Measurements from ENCODE around the gene C1QTNF3.

The C1QTNF3 gene

DNA sequence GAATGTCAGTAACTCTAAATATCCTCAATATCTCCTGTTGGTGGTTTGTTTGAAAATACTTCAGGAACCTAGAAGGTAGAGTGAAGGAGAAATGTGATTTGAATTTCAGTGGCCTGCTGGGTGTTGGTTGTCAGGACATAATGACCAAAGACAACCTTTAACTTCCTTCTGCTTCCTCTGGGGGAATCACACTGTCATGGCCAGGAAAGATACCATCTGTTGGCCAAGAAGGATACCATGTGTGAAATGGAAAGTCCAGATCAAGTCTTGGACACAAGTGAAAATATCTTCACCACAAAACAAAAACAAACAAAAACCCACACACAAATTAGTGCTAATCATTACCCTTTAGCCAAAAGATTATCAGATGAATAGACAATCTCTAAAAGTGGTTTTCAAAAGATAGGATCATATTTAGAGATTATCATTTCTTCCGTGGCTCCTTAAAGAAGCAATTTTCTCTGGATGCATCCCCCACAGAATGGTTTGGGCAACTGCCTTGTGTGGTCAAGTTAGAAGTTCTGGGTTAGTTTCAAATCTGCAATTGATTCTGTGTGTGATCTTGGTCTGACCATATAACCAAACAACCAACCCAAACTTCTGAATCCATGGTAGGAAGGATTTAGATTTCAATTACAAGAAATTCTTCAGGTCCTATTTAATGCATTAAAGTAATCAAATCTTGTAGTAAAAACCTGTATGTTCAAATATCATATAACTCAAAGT is 1.6 kb downstream of the C1QTNF3 start:
- ChIA-PET CTCF (no interaction called here), POLR2A (no interaction called here)
- DNase-seq: no peak
- peaks cover 4 to 17% (median 13%) of the 10 kb centered on the region in 4 experiments for H3K4me1 ChIP-seq (ENCODE audit: control extremely low read depth in 1 of 4, control insufficient read depth in 4 of 4, insufficient read depth in 4 of 4, low read length in 3 of 4)
- H3K36me3 ChIP-seq (ENCODE audit: control insufficient read depth in 4 of 4, insufficient read depth in 4 of 4, low read length in 3 of 4): peaks cover 0 to 6% (median 0%) of the 10 kb centered on the region in 4 experiments
- H3K27me3 ChIP-seq (replicated peaks in 2 of 5; ENCODE audit: control insufficient read depth in 4 of 5, insufficient read depth in 5 of 5, low read length in 4 of 5): no peaks in the 10 kb centered on the region
- H3K27ac ChIP-seq (ENCODE audit: insufficient read depth in 1 of 2, low read depth in 1 of 2, low read length in 2 of 2, poor library complexity in 1 of 2, severe bottlenecking in 2 of 2): no peak overlapping the region
- no peaks in the 10 kb centered on the region for H3K9me3 ChIP-seq (ENCODE audit: control extremely low read depth in 1 of 5, control insufficient read depth in 4 of 5, insufficient read depth in 2 of 5, low read depth in 1 of 5, low read length in 4 of 5)
- H3K4me3 ChIP-seq (ENCODE audit: control insufficient read depth in 1 of 7, extremely low read depth in 1 of 7, insufficient read depth in 4 of 7, low read depth in 2 of 7, low read length in 6 of 7): no peak overlapping the region
- no CpG with 5 or more reads among the region's 1 CpG for WGBS (ENCODE audit: insufficient coverage)

DNA sequence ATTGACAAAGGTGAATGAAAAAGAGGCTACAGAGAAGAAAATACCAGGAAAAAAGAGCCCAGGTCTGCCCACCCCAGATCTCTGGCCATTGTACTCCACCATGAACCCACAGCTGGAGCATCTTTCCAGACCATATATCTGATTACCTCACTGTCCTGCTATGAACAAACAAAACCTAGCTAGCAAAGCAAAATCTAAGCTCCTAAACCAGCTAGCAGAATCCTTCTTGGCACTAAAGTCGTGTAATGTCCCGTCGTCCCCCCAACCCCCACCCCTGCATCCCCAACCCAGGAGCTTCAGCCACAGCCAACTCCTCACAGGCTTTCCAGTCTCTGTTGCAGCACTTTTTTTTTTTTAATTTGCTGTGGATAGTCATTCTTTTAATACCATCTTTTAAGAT is 2.5 kb downstream of the C1QTNF3 start:
- H3K4me3 ChIP-seq (ENCODE audit: control insufficient read depth in 1 of 7, extremely low read depth in 1 of 7, insufficient read depth in 4 of 7, low read depth in 2 of 7, low read length in 6 of 7): no peak overlapping the region
- no peak for DNase-seq
- POLR2A ChIA-PET: no interaction called here
- 82% methylated on average over 3 of the region's 3 CpGs for WGBS (ENCODE audit: insufficient coverage)
- H3K27me3 ChIP-seq (replicated peaks in 2 of 5; ENCODE audit: control insufficient read depth in 4 of 5, insufficient read depth in 5 of 5, low read length in 4 of 5): no peaks in the 10 kb centered on the region
- H3K9me3 ChIP-seq (ENCODE audit: control extremely low read depth in 1 of 5, control insufficient read depth in 4 of 5, insufficient read depth in 2 of 5, low read depth in 1 of 5, low read length in 4 of 5): no peaks in the 10 kb centered on the region
- H3K27ac ChIP-seq (ENCODE audit: insufficient read depth in 1 of 2, low read depth in 1 of 2, low read length in 2 of 2, poor library complexity in 1 of 2, severe bottlenecking in 2 of 2): no peak overlapping the region
- CTCF ChIA-PET: no interaction called here
- peaks cover 4 to 17% (median 13%) of the 10 kb centered on the region in 4 experiments for H3K4me1 ChIP-seq (ENCODE audit: control extremely low read depth in 1 of 4, control insufficient read depth in 4 of 4, insufficient read depth in 4 of 4, low read length in 3 of 4)
- H3K36me3 ChIP-seq (ENCODE audit: control insufficient read depth in 4 of 4, insufficient read depth in 4 of 4, low read length in 3 of 4): peaks cover 3 to 6% (median 4%) of the 10 kb centered on the region in 4 experiments

DNA sequence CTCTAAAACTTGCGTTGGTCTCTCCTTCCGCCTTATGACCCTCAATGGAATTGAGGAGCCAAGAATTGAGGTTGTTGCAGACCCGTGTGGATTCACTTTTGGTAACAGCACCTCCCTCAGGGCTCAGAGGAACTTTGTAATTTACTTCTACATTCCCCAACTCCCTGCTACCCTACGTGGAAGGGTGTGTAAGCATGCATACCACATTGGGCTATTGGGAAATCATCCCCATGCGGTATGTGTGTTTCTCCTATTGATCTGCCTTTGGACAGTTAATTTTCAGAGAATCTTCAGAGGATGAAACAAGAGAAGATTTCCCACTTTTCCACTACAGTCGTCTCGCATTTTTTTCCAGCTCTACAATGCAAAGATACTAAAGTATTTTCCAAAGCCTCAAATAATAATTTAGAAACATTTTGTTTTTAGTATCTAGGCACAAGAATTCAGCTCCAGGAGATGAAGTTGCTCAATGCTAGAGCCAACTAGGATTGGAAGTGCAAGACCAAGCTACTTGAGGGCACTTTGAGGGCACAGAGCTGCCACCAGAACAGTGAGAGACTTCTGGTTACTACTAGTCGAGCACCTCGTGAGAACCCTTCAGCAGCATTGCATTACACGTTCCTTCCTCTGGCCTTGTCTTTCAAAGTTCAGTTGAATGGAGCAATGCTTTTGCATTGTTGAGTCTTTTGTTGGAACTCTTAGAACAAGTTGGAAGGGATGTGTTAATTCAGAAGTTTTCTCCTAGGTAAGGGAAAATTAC is 3.4 kb downstream of the C1QTNF3 start:
- CTCF ChIA-PET: no interaction called here
- Histone ChIP-seq H3K36me3 (ENCODE audit: control insufficient read depth in 4 of 4, insufficient read depth in 4 of 4, low read length in 3 of 4) (peaks cover 9 to 13% (median 12%) of the 10 kb centered on the region in 4 experiments), H3K9me3 (ENCODE audit: control extremely low read depth in 1 of 5, control insufficient read depth in 4 of 5, insufficient read depth in 2 of 5, low read depth in 1 of 5, low read length in 4 of 5) (no peaks in the 10 kb centered on the region), H3K27ac (ENCODE audit: insufficient read depth in 1 of 2, low read depth in 1 of 2, low read length in 2 of 2, poor library complexity in 1 of 2, severe bottlenecking in 2 of 2) (no peak overlapping the region), H3K4me3 (ENCODE audit: control insufficient read depth in 1 of 7, extremely low read depth in 1 of 7, insufficient read depth in 4 of 7, low read depth in 2 of 7, low read length in 6 of 7) (no peak overlapping the region), H3K4me1 (ENCODE audit: control extremely low read depth in 1 of 4, control insufficient read depth in 4 of 4, insufficient read depth in 4 of 4, low read length in 3 of 4) (peaks cover 4 to 17% (median 13%) of the 10 kb centered on the region in 4 experiments), H3K27me3 (replicated peaks in 2 of 5; ENCODE audit: control insufficient read depth in 4 of 5, insufficient read depth in 5 of 5, low read length in 4 of 5) (no peaks in the 10 kb centered on the region)
- WGBS (ENCODE audit: insufficient coverage): 99% methylated on average over 7 of the region's 10 CpGs
- DNase-seq: no peak
- POLR2A ChIA-PET: interaction anchor here (0.5 kb wide), 1 partner anchor 12 kb away, joined by 7 read pairs; no protein-coding TSS in a partner anchor

DNA sequence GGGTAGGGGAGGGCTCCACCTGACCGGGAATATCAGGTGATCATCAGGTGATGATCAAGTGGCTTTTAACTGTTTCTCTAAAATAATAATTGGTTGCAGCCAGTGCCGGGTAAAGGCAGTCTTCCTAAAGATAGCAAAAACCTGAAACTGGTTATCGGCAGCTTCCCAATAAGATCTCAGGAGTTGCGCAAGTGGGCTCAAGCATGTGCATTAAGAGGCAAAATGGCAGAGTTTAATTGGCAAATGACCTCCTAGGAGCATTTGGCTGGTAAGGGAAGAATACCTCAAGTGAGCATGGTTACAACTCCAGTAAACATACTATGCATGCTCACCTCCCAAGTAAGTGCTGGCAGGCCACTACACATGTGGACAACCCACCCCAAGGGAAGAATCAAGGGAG is 4.2 kb downstream of the C1QTNF3 start:
- peaks cover 12 to 19% (median 16%) of the 10 kb centered on the region in 4 experiments for H3K36me3 ChIP-seq (ENCODE audit: control insufficient read depth in 4 of 4, insufficient read depth in 4 of 4, low read length in 3 of 4)
- peaks cover 4 to 17% (median 13%) of the 10 kb centered on the region in 4 experiments for H3K4me1 ChIP-seq (ENCODE audit: control extremely low read depth in 1 of 4, control insufficient read depth in 4 of 4, insufficient read depth in 4 of 4, low read length in 3 of 4)

DNA sequence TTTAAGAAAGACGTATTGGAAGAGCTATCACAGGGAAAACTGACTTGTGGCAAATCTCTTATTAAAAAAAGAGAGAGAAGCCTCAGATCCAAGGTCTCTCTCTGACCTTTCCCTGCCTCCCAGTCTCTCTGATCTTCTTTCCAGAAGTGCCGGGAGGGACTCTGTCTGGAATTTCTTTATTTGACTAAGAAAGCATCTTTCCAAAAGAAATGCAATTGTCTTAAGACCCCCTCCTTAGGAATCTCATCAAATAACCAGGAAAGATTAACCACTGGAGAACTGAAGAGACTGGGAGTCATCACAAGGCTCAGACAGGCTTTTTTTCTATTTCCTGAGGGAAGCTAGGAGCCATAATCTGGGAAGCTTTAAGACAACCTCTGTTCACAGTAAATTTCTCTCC is 4.6 kb downstream of the C1QTNF3 start:
- WGBS (ENCODE audit: insufficient coverage): 100% methylated on average over 1 of the region's 2 CpGs
- H3K27me3 ChIP-seq (replicated peaks in 2 of 5; ENCODE audit: control insufficient read depth in 4 of 5, insufficient read depth in 5 of 5, low read length in 4 of 5): no peaks in the 10 kb centered on the region
- H3K4me1 ChIP-seq (ENCODE audit: control extremely low read depth in 1 of 4, control insufficient read depth in 4 of 4, insufficient read depth in 4 of 4, low read length in 3 of 4): peaks cover 4 to 13% (median 10%) of the 10 kb centered on the region in 4 experiments
- no peaks in the 10 kb centered on the region for H3K9me3 ChIP-seq (ENCODE audit: control extremely low read depth in 1 of 5, control insufficient read depth in 4 of 5, insufficient read depth in 2 of 5, low read depth in 1 of 5, low read length in 4 of 5)
- no peak overlapping the region for H3K4me3 ChIP-seq (ENCODE audit: control insufficient read depth in 1 of 7, extremely low read depth in 1 of 7, insufficient read depth in 4 of 7, low read depth in 2 of 7, low read length in 6 of 7)
- CTCF ChIA-PET: no interaction called here
- H3K36me3 ChIP-seq (ENCODE audit: control insufficient read depth in 4 of 4, insufficient read depth in 4 of 4, low read length in 3 of 4): peaks cover 12 to 21% (median 18%) of the 10 kb centered on the region in 4 experiments
- POLR2A ChIA-PET: no interaction called here
- no peak for DNase-seq
- no peak overlapping the region for H3K27ac ChIP-seq (ENCODE audit: insufficient read depth in 1 of 2, low read depth in 1 of 2, low read length in 2 of 2, poor library complexity in 1 of 2, severe bottlenecking in 2 of 2)

More for the DNA sequence above, 4.2 kb downstream of the C1QTNF3 start:
- POLR2A ChIA-PET: no interaction called here
- CTCF ChIA-PET: no interaction called here
- Histone ChIP-seq H3K9me3 (ENCODE audit: control extremely low read depth in 1 of 5, control insufficient read depth in 4 of 5, insufficient read depth in 2 of 5, low read depth in 1 of 5, low read length in 4 of 5) (no peaks in the 10 kb centered on the region), H3K27ac (ENCODE audit: insufficient read depth in 1 of 2, low read depth in 1 of 2, low read length in 2 of 2, poor library complexity in 1 of 2, severe bottlenecking in 2 of 2) (no peak overlapping the region), H3K27me3 (replicated peaks in 2 of 5; ENCODE audit: control insufficient read depth in 4 of 5, insufficient read depth in 5 of 5, low read length in 4 of 5) (no peaks in the 10 kb centered on the region), H3K4me3 (ENCODE audit: control insufficient read depth in 1 of 7, extremely low read depth in 1 of 7, insufficient read depth in 4 of 7, low read depth in 2 of 7, low read length in 6 of 7) (no peak overlapping the region)
- 100% methylated on average over 3 of the region's 4 CpGs for WGBS (ENCODE audit: insufficient coverage)
- DNase-seq: no peak

DNA sequence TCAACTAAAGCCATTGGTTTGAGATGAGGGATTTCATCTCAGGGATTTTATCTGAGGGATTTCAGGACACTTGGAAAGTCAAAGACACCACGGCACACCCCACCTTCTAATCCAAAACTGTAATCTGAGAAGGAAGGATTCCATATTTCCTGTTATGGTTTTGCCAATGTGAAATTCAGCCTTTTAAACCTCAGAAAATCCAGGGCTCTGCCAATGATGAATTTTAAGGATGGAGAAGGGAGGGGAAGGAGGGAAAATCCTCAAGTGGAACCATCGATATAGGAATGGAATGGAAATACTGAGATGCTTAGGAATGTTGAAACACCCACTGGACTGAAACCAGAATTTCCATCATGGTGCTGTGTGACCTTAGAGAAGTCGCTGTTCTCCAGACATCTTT is 5.3 kb downstream of the C1QTNF3 start:
- DNase-seq: no peak
- Histone ChIP-seq H3K27me3 (replicated peaks in 2 of 5; ENCODE audit: control insufficient read depth in 4 of 5, insufficient read depth in 5 of 5, low read length in 4 of 5) (no peaks in the 10 kb centered on the region), H3K4me1 (ENCODE audit: control extremely low read depth in 1 of 4, control insufficient read depth in 4 of 4, insufficient read depth in 4 of 4, low read length in 3 of 4) (peaks cover under 1 to 6% (median 5%) of the 10 kb centered on the region in 4 experiments), H3K27ac (ENCODE audit: insufficient read depth in 1 of 2, low read depth in 1 of 2, low read length in 2 of 2, poor library complexity in 1 of 2, severe bottlenecking in 2 of 2) (no peak overlapping the region), H3K4me3 (ENCODE audit: control insufficient read depth in 1 of 7, extremely low read depth in 1 of 7, insufficient read depth in 4 of 7, low read depth in 2 of 7, low read length in 6 of 7) (no peak overlapping the region), H3K36me3 (ENCODE audit: control insufficient read depth in 4 of 4, insufficient read depth in 4 of 4, low read length in 3 of 4) (peaks cover 12 to 28% (median 18%) of the 10 kb centered on the region in 4 experiments), H3K9me3 (ENCODE audit: control extremely low read depth in 1 of 5, control insufficient read depth in 4 of 5, insufficient read depth in 2 of 5, low read depth in 1 of 5, low read length in 4 of 5) (no peaks in the 10 kb centered on the region)
- ChIA-PET CTCF (no interaction called here), POLR2A (no interaction called here)
- WGBS (ENCODE audit: insufficient coverage): 100% methylated on average over 2 of the region's 3 CpGs

DNA sequence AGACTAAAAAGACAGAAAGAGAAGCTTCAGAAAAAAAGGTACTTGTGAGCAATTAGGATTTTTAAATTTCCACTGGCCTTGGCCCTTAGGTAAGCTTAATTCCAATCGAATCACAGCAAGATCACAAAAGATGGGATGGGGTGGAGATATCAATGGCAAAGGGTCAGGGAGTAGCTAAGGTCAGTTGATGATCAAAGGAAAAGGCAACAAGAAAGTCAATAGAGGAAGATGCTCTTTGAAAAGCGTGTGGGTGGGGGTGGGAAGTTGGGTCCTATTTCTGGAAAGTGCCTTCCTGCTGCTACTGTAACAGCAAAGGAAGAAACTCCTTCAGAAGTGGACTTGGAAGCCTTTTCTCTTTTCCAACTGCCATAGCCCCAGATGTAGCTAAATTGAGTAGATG is 7.3 kb downstream of the C1QTNF3 start:
- H3K9me3 ChIP-seq (ENCODE audit: control extremely low read depth in 1 of 5, control insufficient read depth in 4 of 5, insufficient read depth in 2 of 5, low read depth in 1 of 5, low read length in 4 of 5): no peaks in the 10 kb centered on the region
- H3K27ac ChIP-seq (ENCODE audit: insufficient read depth in 1 of 2, low read depth in 1 of 2, low read length in 2 of 2, poor library complexity in 1 of 2, severe bottlenecking in 2 of 2): no peak overlapping the region
- no peak overlapping the region for H3K4me3 ChIP-seq (ENCODE audit: control insufficient read depth in 1 of 7, extremely low read depth in 1 of 7, insufficient read depth in 4 of 7, low read depth in 2 of 7, low read length in 6 of 7)
- CTCF ChIA-PET: interaction anchor here (1.0 kb wide), 1 partner anchor 65 kb away, joined by 3 read pairs; no protein-coding TSS in a partner anchor
- H3K36me3 ChIP-seq (ENCODE audit: control insufficient read depth in 4 of 4, insufficient read depth in 4 of 4, low read length in 3 of 4): peaks cover 12 to 38% (median 18%) of the 10 kb centered on the region in 4 experiments
- POLR2A ChIA-PET: no interaction called here
- H3K4me1 ChIP-seq (ENCODE audit: control extremely low read depth in 1 of 4, control insufficient read depth in 4 of 4, insufficient read depth in 4 of 4, low read length in 3 of 4): no peaks in the 10 kb centered on the region
- no peak for DNase-seq
- H3K27me3 ChIP-seq (replicated peaks in 2 of 5; ENCODE audit: control insufficient read depth in 4 of 5, insufficient read depth in 5 of 5, low read length in 4 of 5): no peaks in the 10 kb centered on the region
- 100% methylated on average over 2 of the region's 2 CpGs for WGBS (ENCODE audit: insufficient coverage)

Data from common myeloid progenitor, CD34-positive (primary cell).